ENCODE data around the gene SLC38A6.

DNA sequence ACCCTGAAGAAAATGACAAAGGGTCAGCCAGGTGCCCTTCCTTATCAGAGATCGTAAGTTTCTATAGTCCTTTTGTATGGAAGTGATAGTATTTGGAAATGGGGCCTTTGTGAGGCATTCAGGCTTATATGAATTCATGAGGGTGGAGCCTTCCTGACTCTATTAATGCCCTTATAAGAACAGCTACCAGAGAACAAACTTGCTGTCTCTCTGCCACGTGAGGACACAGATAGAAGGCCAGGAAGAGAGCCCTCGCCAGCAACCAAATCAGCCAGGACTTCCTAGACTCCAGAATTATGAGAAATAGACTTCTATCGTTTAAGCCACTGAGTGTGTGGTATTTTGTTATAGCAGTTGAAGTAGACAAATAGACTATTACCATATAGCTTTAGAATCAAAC lies 36.8 kb upstream of the SLC38A6 start:
- TF ChIP-seq POLR2A (IDR thresholded peaks at IDR 0.05), result no peak
- TF ChIP-seq, protein P1, sequence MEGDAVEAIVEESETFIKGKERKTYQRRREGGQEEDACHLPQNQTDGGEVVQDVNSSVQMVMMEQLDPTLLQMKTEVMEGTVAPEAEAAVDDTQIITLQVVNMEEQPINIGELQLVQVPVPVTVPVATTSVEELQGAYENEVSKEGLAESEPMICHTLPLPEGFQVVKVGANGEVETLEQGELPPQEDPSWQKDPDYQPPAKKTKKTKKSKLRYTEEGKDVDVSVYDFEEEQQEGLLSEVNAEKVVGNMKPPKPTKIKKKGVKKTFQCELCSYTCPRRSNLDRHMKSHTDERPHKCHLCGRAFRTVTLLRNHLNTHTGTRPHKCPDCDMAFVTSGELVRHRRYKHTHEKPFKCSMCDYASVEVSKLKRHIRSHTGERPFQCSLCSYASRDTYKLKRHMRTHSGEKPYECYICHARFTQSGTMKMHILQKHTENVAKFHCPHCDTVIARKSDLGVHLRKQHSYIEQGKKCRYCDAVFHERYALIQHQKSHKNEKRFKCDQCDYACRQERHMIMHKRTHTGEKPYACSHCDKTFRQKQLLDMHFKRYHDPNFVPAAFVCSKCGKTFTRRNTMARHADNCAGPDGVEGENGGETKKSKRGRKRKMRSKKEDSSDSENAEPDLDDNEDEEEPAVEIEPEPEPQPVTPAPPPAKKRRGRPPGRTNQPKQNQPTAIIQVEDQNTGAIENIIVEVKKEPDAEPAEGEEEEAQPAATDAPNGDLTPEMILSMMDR (IDR thresholded peaks at IDR 0.05), result no peak
